Measurements from ENCODE around the gene DFFB. TPM values are rescaled to one million over a fixed set of nuclear protein-coding genes. Genes with fewer than 3 reads are reported as not detected.
A peak's percentile ranks its signal among the peaks of the same experiment; 100 is the strongest.
"Not testable (repeated sequence)": the region's sequence is repeated elsewhere in the genome, so short reads cannot be mapped to it uniquely, and the experiment has no call there.

DFFB gene, protein sequence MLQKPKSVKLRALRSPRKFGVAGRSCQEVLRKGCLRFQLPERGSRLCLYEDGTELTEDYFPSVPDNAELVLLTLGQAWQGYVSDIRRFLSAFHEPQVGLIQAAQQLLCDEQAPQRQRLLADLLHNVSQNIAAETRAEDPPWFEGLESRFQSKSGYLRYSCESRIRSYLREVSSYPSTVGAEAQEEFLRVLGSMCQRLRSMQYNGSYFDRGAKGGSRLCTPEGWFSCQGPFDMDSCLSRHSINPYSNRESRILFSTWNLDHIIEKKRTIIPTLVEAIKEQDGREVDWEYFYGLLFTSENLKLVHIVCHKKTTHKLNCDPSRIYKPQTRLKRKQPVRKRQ
- 10 to 100 TPM; 13.6 to 27.7 (median 19.2) TPM for total RNA-seq
- 10 to 100 TPM in 1 of 2 donors, 1 to 10 TPM in 1; 9.8 to 13.5 TPM for polyA plus RNA-seq
- 18.2 reads per million, percentile 48 among the genes with 10 or more reads in this experiment for total RNA-seq

GRCh38 chr1:3856923-3857790, at the start of gene DFFB, which contains the start of gene CEP104:
Gene DFFB, plus strand, starts transcription at chr1:3857476. Its CDS starts 128 bp downstream, at chr1:3857604.
Gene CEP104, minus strand, starts transcription at chr1:3857211. Its CDS starts 4,804 bp downstream, at chr1:3852407.
- intact Hi-C loops (cut with micrococcal nuclease), result loop anchor here (1.0 to 5.0 kb wide), 4 partner anchors 43 to 325 kb away; partner anchors contain the start of genes C1orf174 (in 2 of the 2), LRRC47 (in 2 of the 2) and WRAP73 (in 2 of the 2)
- POLR2A ChIA-PET, result interaction anchor here (0.6 to 3.2 kb wide), 6 partner anchors 15 to 62 kb away, joined by 3 to 30 read pairs (median 4); partner anchors contain the start of gene C1orf174
- peak within 1 kb of the TSS; percentile 79 for H3K27ac ChIP-seq (ENCODE audit: low read depth, low read length)
- Mint-ChIP-seq H3K4me3 (peak within 1 kb of the TSS; percentile 93 to 99 (median 98)), H3K9me3 (no peaks in the 10 kb centered on the region), H3K27ac (peak within 1 kb of the TSS; percentile 88 to 97 (median 94)), H3K27me3 (no peaks in the 10 kb centered on the region), H3K36me3 (peaks cover 0 to under 1% (median 0%) of the 10 kb centered on the region in 5 donors), H3K4me1 (peaks cover 15 to 58% (median 42%) of the 10 kb centered on the region in 7 donors)
- no peaks in the 10 kb centered on the region for H3K9me3 ChIP-seq (ENCODE audit: control insufficient read depth in 2 of 3, low read length in 3 of 3)
- no peaks in the 10 kb centered on the region for H3K27me3 ChIP-seq (ENCODE audit: control insufficient read depth in 2 of 2, insufficient read depth in 2 of 2, low read length in 2 of 2)
- CTCF ChIA-PET, result interaction anchor here (1.0 to 2.0 kb wide), 2 partner anchors 42 to 46 kb away, joined by 4 to 6 read pairs; no protein-coding TSS in a partner anchor
- H3K36me3 ChIP-seq (ENCODE audit: control insufficient read depth in 2 of 3, insufficient read depth in 3 of 3, low read length in 3 of 3), result peaks cover 0 to 5% (median 0%) of the 10 kb centered on the region in 3 experiments
- peaks cover 17 to 25% of the 10 kb centered on the region in 2 donors for H3K4me1 ChIP-seq (ENCODE audit: control insufficient read depth in 2 of 2, insufficient read depth in 2 of 2, low read length in 2 of 2)
- DNase-seq (peak; percentile 98 to 99 (median 98)), ATAC-seq (peak; percentile 98)
- peak within 1 kb of the TSS; percentile 98 for H3K4me3 ChIP-seq (ENCODE audit: low read length)

- Histone ChIP-seq H3K27me3 (ENCODE audit: control insufficient read depth in 2 of 2, insufficient read depth in 2 of 2, low read length in 2 of 2) (no peaks in the 10 kb centered on the region), H3K4me3 (ENCODE audit: low read length) (no peak overlapping the region), H3K4me1 (ENCODE audit: control insufficient read depth in 2 of 2, insufficient read depth in 2 of 2, low read length in 2 of 2) (no peaks in the 10 kb centered on the region), H3K27ac (ENCODE audit: low read depth, low read length) (no peak overlapping the region), H3K9me3 (ENCODE audit: control insufficient read depth in 2 of 3, low read length in 3 of 3) (no peaks in the 10 kb centered on the region), H3K36me3 (ENCODE audit: control insufficient read depth in 2 of 3, insufficient read depth in 3 of 3, low read length in 3 of 3) (no peaks in the 10 kb centered on the region)
- no peak overlapping the region for H3K27ac Mint-ChIP-seq
- H3K27me3 Mint-ChIP-seq, result peaks cover 3 to 32% (median 27%) of the 10 kb centered on the region in 5 donors
- no peaks in the 10 kb centered on the region for H3K4me1 Mint-ChIP-seq
- H3K4me3 Mint-ChIP-seq, result no peak overlapping the region
- ATAC-seq, result no peak
- H3K9me3 Mint-ChIP-seq, result peaks cover 0 to 2% (median 0%) of the 10 kb centered on the region in 11 donors
- CTCF ChIA-PET, result interaction anchor here (1.2 kb wide), 1 partner anchor 9 kb away, joined by 3 read pairs; no protein-coding TSS in a partner anchor
- peaks cover 0 to 4% (median 0%) of the 10 kb centered on the region in 5 donors for H3K36me3 Mint-ChIP-seq
- DNase-seq, result no peak
- POLR2A ChIA-PET, result no interaction called here
- intact Hi-C loops (cut with micrococcal nuclease), result no loop called here
These were observed 49.5 kb upstream of the DFFB start for GRCh38 chr1:3807769-3808168.

GRCh38 chr1:3809680-3810079, 47.6 kb upstream of the DFFB start:
- Mint-ChIP-seq H3K27me3 (peaks cover 0 to 15% (median 13%) of the 10 kb centered on the region in 5 donors), H3K36me3 (peaks cover 0 to 10% (median 3%) of the 10 kb centered on the region in 5 donors), H3K4me1 (no peaks in the 10 kb centered on the region), H3K9me3 (peaks cover 0 to 2% (median 0%) of the 10 kb centered on the region in 11 donors), H3K4me3 (no peak overlapping the region), H3K27ac (peak overlapping the region in 1 of 9 donors; percentile 14)
- intact Hi-C loops (cut with micrococcal nuclease), result no loop called here
- peak; percentile 20 for ATAC-seq
- H3K9me3 ChIP-seq (ENCODE audit: control insufficient read depth in 2 of 3, low read length in 3 of 3), result no peaks in the 10 kb centered on the region
- POLR2A ChIA-PET, result no interaction called here
- H3K27ac ChIP-seq (ENCODE audit: low read depth, low read length), result no peak overlapping the region
- H3K4me1 ChIP-seq (ENCODE audit: control insufficient read depth in 2 of 2, insufficient read depth in 2 of 2, low read length in 2 of 2), result no peaks in the 10 kb centered on the region
- DNase-seq, result no peak
- H3K27me3 ChIP-seq (ENCODE audit: control insufficient read depth in 2 of 2, insufficient read depth in 2 of 2, low read length in 2 of 2), result no peaks in the 10 kb centered on the region
- H3K4me3 ChIP-seq (ENCODE audit: low read length), result no peak overlapping the region
- peaks cover 0 to 8% (median 0%) of the 10 kb centered on the region in 3 experiments for H3K36me3 ChIP-seq (ENCODE audit: control insufficient read depth in 2 of 3, insufficient read depth in 3 of 3, low read length in 3 of 3)
- CTCF ChIA-PET, result no interaction called here

- CTCF ChIA-PET, POLR2A ChIA-PET: not testable (repeated sequence)
These were observed 47.0 kb upstream of the DFFB start for GRCh38 chr1:3810149-3810761.

DNA sequence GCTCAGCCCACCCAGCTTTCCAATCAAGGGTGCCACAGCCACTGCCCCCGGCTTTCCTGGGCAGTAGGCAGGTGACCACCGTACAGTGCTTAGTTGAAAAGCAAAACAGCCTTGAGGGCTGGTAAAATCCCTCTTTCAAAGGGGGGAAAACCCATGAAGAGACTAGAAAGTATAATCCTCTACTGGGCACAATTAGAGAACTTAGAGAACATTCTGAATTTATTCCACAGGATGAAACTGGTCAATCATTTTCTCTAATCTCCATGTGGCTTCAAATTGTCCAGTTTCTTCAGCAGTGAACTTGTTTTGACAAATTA, 45.7 kb upstream of the DFFB start:
- Mint-ChIP-seq H3K9me3 (peaks cover 0 to 2% (median 0%) of the 10 kb centered on the region in 11 donors), H3K36me3 (peaks cover 0 to 21% (median 3%) of the 10 kb centered on the region in 5 donors), H3K4me3 (no peak overlapping the region), H3K27ac (no peak overlapping the region), H3K27me3 (peaks cover 0 to 3% (median 0%) of the 10 kb centered on the region in 5 donors), H3K4me1 (no peaks in the 10 kb centered on the region)
- Histone ChIP-seq H3K4me3 (ENCODE audit: low read length) (no peak overlapping the region), H3K36me3 (ENCODE audit: control insufficient read depth in 2 of 3, insufficient read depth in 3 of 3, low read length in 3 of 3) (peaks cover 0 to 27% (median 0%) of the 10 kb centered on the region in 3 experiments), H3K4me1 (ENCODE audit: control insufficient read depth in 2 of 2, insufficient read depth in 2 of 2, low read length in 2 of 2) (no peaks in the 10 kb centered on the region), H3K9me3 (ENCODE audit: control insufficient read depth in 2 of 3, low read length in 3 of 3) (no peaks in the 10 kb centered on the region), H3K27ac (ENCODE audit: low read depth, low read length) (no peak overlapping the region), H3K27me3 (ENCODE audit: control insufficient read depth in 2 of 2, insufficient read depth in 2 of 2, low read length in 2 of 2) (no peaks in the 10 kb centered on the region)
- ChIA-PET POLR2A (no interaction called here), CTCF (no interaction called here)
- no peak for ATAC-seq
- intact Hi-C loops (cut with micrococcal nuclease), result no loop called here
- no peak for DNase-seq

More at GRCh38 chr1:3810149-3810761, 47.0 kb upstream of the DFFB start:
- ATAC-seq, result peak; percentile 75
- peaks cover 0 to 14% (median 0%) of the 10 kb centered on the region in 3 experiments for H3K36me3 ChIP-seq (ENCODE audit: control insufficient read depth in 2 of 3, insufficient read depth in 3 of 3, low read length in 3 of 3)
- H3K4me1 ChIP-seq (ENCODE audit: control insufficient read depth in 2 of 2, insufficient read depth in 2 of 2, low read length in 2 of 2); H3K27ac ChIP-seq (ENCODE audit: low read depth, low read length); H3K27me3 ChIP-seq (ENCODE audit: control insufficient read depth in 2 of 2, insufficient read depth in 2 of 2, low read length in 2 of 2); H3K9me3 ChIP-seq (ENCODE audit: control insufficient read depth in 2 of 3, low read length in 3 of 3); H3K27me3 Mint-ChIP-seq; DNase-seq; H3K4me1 Mint-ChIP-seq; H3K9me3 Mint-ChIP-seq; H3K4me3 ChIP-seq (ENCODE audit: low read length); intact Hi-C loops (cut with micrococcal nuclease); H3K4me3 Mint-ChIP-seq: not testable (repeated sequence)
- Mint-ChIP-seq H3K27ac (peak overlapping the region in 2 of 9 donors; percentile 14 to 16), H3K36me3 (peaks cover 0 to 16% (median 3%) of the 10 kb centered on the region in 5 donors)

- DNase-seq (no peak), ATAC-seq (no peak)
- Mint-ChIP-seq H3K4me1 (peaks cover 0 to 2% (median 0%) of the 10 kb centered on the region in 7 donors), H3K36me3 (peaks cover 0 to 21% (median 3%) of the 10 kb centered on the region in 5 donors), H3K27ac (no peak overlapping the region), H3K9me3 (no peaks in the 10 kb centered on the region), H3K27me3 (no peaks in the 10 kb centered on the region), H3K4me3 (no peak overlapping the region)
- Histone ChIP-seq H3K27me3 (ENCODE audit: control insufficient read depth in 2 of 2, insufficient read depth in 2 of 2, low read length in 2 of 2) (no peaks in the 10 kb centered on the region), H3K27ac (ENCODE audit: low read depth, low read length) (no peak overlapping the region), H3K4me3 (ENCODE audit: low read length) (no peak overlapping the region), H3K9me3 (ENCODE audit: control insufficient read depth in 2 of 3, low read length in 3 of 3) (no peaks in the 10 kb centered on the region), H3K36me3 (ENCODE audit: control insufficient read depth in 2 of 3, insufficient read depth in 3 of 3, low read length in 3 of 3) (peaks cover 0 to 35% (median 0%) of the 10 kb centered on the region in 3 experiments), H3K4me1 (ENCODE audit: control insufficient read depth in 2 of 2, insufficient read depth in 2 of 2, low read length in 2 of 2) (no peaks in the 10 kb centered on the region)
- intact Hi-C loops (cut with micrococcal nuclease), result no loop called here
- ChIA-PET CTCF (no interaction called here), POLR2A (no interaction called here)
These were observed 43.2 kb upstream of the DFFB start for GRCh38 chr1:3814065-3814464.

Data from naive thymus-derived CD4-positive, alpha-beta T cell (primary cell).